Testis (tissue), 2 donors: ENCODE measurements around the gene TMEM244.

Experiments used
- POLR2A ChIP-seq: fragments of 450-650 bp; IDR thresholded peaks from one replicate; pipeline ENCODE4 v1.6.1; 2017; ENCODE audit warnings: antibody characterized with exemption, mild to moderate bottlenecking, moderate library complexity
- TF ChIP-seq, protein P1 (sequence below), 3 experiments: fragments of 450-650 bp in 2 of 3; fragments of 200-600 bp in 1 of 3; sonication (generic) in 1 of 3; IDR thresholded peaks; one replicate each; pipeline ENCODE4 v1.5.1; 2016 to 2019; ENCODE audit warnings: antibody characterized with exemption in 3 of 3, mild to moderate bottlenecking in 2 of 3, moderate library complexity in 1 of 3

DNA sequence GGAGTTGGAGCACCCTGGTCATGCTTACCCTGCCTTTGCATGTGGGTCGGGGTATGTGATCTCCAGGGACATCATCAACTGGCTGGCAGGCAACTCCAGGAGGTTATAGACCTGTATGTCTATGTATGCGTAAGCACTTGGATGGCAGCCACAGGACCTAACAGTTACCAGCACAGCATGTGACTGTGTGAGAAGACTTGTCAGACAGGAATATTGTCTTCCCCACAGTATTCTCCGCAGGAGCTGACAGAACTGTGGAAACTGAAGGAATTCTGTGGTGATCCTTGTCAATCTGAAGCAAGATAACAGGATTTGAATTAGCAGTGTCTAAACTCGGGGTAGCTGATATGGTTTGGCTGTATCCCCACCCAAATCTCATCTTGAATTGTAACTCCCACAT lies 59.2 kb downstream of the TMEM244 start:
- TF ChIP-seq, protein P1, sequence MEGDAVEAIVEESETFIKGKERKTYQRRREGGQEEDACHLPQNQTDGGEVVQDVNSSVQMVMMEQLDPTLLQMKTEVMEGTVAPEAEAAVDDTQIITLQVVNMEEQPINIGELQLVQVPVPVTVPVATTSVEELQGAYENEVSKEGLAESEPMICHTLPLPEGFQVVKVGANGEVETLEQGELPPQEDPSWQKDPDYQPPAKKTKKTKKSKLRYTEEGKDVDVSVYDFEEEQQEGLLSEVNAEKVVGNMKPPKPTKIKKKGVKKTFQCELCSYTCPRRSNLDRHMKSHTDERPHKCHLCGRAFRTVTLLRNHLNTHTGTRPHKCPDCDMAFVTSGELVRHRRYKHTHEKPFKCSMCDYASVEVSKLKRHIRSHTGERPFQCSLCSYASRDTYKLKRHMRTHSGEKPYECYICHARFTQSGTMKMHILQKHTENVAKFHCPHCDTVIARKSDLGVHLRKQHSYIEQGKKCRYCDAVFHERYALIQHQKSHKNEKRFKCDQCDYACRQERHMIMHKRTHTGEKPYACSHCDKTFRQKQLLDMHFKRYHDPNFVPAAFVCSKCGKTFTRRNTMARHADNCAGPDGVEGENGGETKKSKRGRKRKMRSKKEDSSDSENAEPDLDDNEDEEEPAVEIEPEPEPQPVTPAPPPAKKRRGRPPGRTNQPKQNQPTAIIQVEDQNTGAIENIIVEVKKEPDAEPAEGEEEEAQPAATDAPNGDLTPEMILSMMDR (IDR thresholded peaks at IDR 0.05) = no peak
- TF ChIP-seq POLR2A = no peak
